ENCODE data around the gene HK3.

- TF ChIP-seq CTCF (conservative IDR thresholded peaks at IDR 0.05; ENCODE audit: low read depth, low read length), result no peak
- no peak for TF ChIP-seq EZH2 (IDR thresholded peaks at IDR 0.05; ENCODE audit: low read length, unreplicated experiment)
These were observed 3.9 kb upstream of the HK3 start for GRCh38 chr5:176902911-176903664.
